GM12892 (cell line): ENCODE data around the gene ZNF439.

Experiments used
- POLR2AphosphoS5 ChIP-seq: IDR thresholded peaks from 2 replicates; pipeline ENCODE4 v1.6.1; 2011; ENCODE audit warnings: low read depth, low read length, control low read depth
- TAF1 ChIP-seq: IDR thresholded peaks from 2 replicates; pipeline ENCODE4 v1.6.1; 2011; ENCODE audit warnings: low read depth, mild to moderate bottlenecking, control low read depth, low read length, borderline replicate concordance

DNA sequence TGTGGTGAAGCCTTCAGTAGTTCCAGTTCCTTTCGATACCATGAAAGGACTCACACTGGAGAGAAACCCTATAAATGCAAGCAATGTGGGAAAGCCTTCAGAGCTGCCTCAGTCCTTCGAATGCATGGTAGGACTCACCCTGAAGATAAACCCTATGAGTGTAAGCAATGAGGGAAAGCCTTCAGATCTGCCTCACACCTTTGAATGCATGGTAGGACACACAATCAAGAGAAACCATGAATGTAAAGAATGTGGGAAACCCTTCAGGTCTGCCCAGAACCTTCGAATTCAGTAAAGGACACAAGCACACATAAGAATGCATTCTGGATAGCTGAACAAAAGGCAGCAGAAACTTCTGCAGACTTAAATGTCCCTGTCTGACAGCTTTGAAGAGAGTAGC, 57.4 kb downstream of the ZNF439 start:
- no peak for TF ChIP-seq TAF1
- TF ChIP-seq POLR2AphosphoS5: no peak
